Sigmoid colon (tissue), 7 donors: ENCODE results near the gene VASP. TPM values are rescaled to one million over a fixed set of nuclear protein-coding genes. Genes with fewer than 3 reads are reported as not detected.

Source experiments
- DNase-seq: peaks from one replicate; pipeline ENCODE4 v3.0.0-alpha.2; 2019
- H3K27ac ChIP-seq, 4 donors: fragments of 200-600 bp; sonication (generic); one replicate each; pipeline ENCODE4 v1.5.1; 2016 to 2019; ENCODE audit warnings: mild to moderate bottlenecking in 1 of 4
- H3K27me3 ChIP-seq, 3 donors: fragments of 200-600 bp; sonication (generic); one replicate each; pipeline ENCODE4 v1.5.1; 2019; ENCODE audit warnings: mild to moderate bottlenecking in 1 of 3
- H3K36me3 ChIP-seq, 4 donors: fragments of 200-600 bp; sonication (generic); one replicate each; pipeline ENCODE4 v1.5.1; 2016 to 2019
- H3K4me1 ChIP-seq, 4 donors: fragments of 200-600 bp; sonication (generic); one replicate each; pipeline ENCODE4 v1.5.1; 2017 to 2019
- H3K4me3 ChIP-seq, 4 donors: fragments of 200-600 bp; sonication (generic); one replicate each; pipeline ENCODE4 v1.5.1; 2017 to 2019; ENCODE audit warnings: mild to moderate bottlenecking in 2 of 4, moderate library complexity in 1 of 4
- H3K9me3 ChIP-seq, 4 donors: fragments of 200-600 bp in 3 of 4; sonication (generic) in 3 of 4; one replicate each; pipeline versions ENCODE4 v1.5.1 to v1.6.1; 2013 to 2019
- CTCF ChIP-seq, 4 experiments: fragments of 450-650 bp in 3 of 4; fragments of 200-600 bp in 1 of 4; IDR thresholded peaks; one replicate each; pipeline ENCODE4 v1.5.1; 2016 to 2019; ENCODE audit warnings: antibody characterized with exemption in 4 of 4, mild to moderate bottlenecking in 3 of 4, moderate library complexity in 2 of 4
- EP300 ChIP-seq, 4 donors: sonication (generic); formaldehyde crosslinking; IDR thresholded peaks; one replicate each; pipeline ENCODE4 v1.6.1; 2017; ENCODE audit warnings: antibody characterized with exemption in 4 of 4
- POLR2A ChIP-seq, 2 donors: fragments of 450-650 bp; IDR thresholded peaks; one replicate each; pipeline ENCODE4 v1.6.1; 2016; ENCODE audit warnings: antibody characterized with exemption in 2 of 2, mild to moderate bottlenecking in 2 of 2, moderate library complexity in 2 of 2
- POLR2AphosphoS5 ChIP-seq, 4 donors: sonication (generic); formaldehyde crosslinking; IDR thresholded peaks; one replicate each; pipeline ENCODE4 v1.6.1; 2017; ENCODE audit warnings: antibody characterized with exemption in 4 of 4
- WGBS, 2 donors: extraction: QIAGEN DNeasy Blood & Tissue Kit; methylation state at CpG; one replicate each; pipeline ENCODE4 v1.1.7; 2013; 5-methylcytosine and 5-hydroxymethylcytosine counted together
- intact Hi-C: fragments of 100-400 bp; cut with DNase I; formaldehyde crosslinking; loops from one replicate; pipeline ENCODE4 v1.15.1; 2023
- polyA plus RNA-seq, 3 donors: library from polyadenylated mRNA; stranded (reverse); fragments of 200-250 nt; gene quantifications; one replicate each; pipeline ENCODE4 v1.2.3, GENCODE V29; 2013
- total RNA-seq, 4 donors: library from RNA; depleted of rRNA; stranded (reverse); fragments of >200 nt; gene quantifications; one replicate each; pipeline ENCODE4 v1.1.0, GENCODE V29; 2016
- donor health status: healthy with polysubstance abuse.
- donor health status: Bipolar disorder and iron deficiency.
- donor health status: healthy.

VASP gene
- total and polyA plus RNA-seq, 7 donors, result 101 to 223 (median 160) TPM

- no peak for DNase-seq
- H3K27ac ChIP-seq, result no peak overlapping the region
- H3K27me3 ChIP-seq, result peaks cover 2 to 12% (median 5%) of the 10 kb centered on the region in 3 donors
- TF ChIP-seq POLR2AphosphoS5 (IDR thresholded peaks at IDR 0.05), result no peak
- TF ChIP-seq EP300 (IDR thresholded peaks at IDR 0.05), result no peak
- no peak for TF ChIP-seq CTCF (IDR thresholded peaks at IDR 0.05)
- TF ChIP-seq POLR2A (IDR thresholded peaks at IDR 0.05), result no peak
- intact Hi-C loops, result no loop called here
- no peak overlapping the region for H3K4me3 ChIP-seq
- WGBS, 2 donors, result 87 to 95% methylated on average over 39 of the region's 39 CpGs
- no peaks in the 10 kb centered on the region for H3K9me3 ChIP-seq
- H3K36me3 ChIP-seq, result no peaks in the 10 kb centered on the region
- peaks cover 0 to 52% (median 45%) of the 10 kb centered on the region in 4 donors for H3K4me1 ChIP-seq
Measured at GRCh38 chr19:45494261-45494916, 12.9 kb upstream of the VASP start.

GRCh38 chr19:45495178-45495577, 12.1 kb upstream of the VASP start:
- Histone ChIP-seq H3K4me3 (no peak overlapping the region), H3K27ac (no peak overlapping the region), H3K27me3 (peaks cover 4 to 20% (median 11%) of the 10 kb centered on the region in 3 donors), H3K9me3 (no peaks in the 10 kb centered on the region), H3K4me1 (peaks cover 0 to 54% (median 47%) of the 10 kb centered on the region in 4 donors), H3K36me3 (no peaks in the 10 kb centered on the region)
- TF ChIP-seq POLR2AphosphoS5 (IDR thresholded peaks at IDR 0.05) (no peak), CTCF (IDR thresholded peaks at IDR 0.05) (no peak)
- WGBS, 2 donors, result 66 to 90% methylated on average over 5 of the region's 5 CpGs
- no peak for DNase-seq
- intact Hi-C loops, result no loop called here

GRCh38 chr19:45496349-45496953, 10.8 kb upstream of the VASP start:
- WGBS, 2 donors, result 1% methylated on average over 54 of the region's 54 CpGs
- intact Hi-C loops, result no loop called here

GRCh38 chr19:45497791-45498190, 9.5 kb upstream of the VASP start:
- H3K9me3 ChIP-seq, result no peaks in the 10 kb centered on the region
- WGBS, 2 donors, result 16 to 26% methylated on average over 16 of the region's 16 CpGs
- intact Hi-C loops, result no loop called here
- DNase-seq, result no peak
- no peak overlapping the region for H3K27ac ChIP-seq
- H3K4me3 ChIP-seq, result no peak overlapping the region
- TF ChIP-seq POLR2AphosphoS5 (IDR thresholded peaks at IDR 0.05) (no peak), POLR2A (IDR thresholded peaks at IDR 0.05) (no peak), CTCF (IDR thresholded peaks at IDR 0.05) (no peak), EP300 (IDR thresholded peaks at IDR 0.05) (no peak)
- H3K36me3 ChIP-seq, result no peaks in the 10 kb centered on the region
- peaks cover 4 to 35% (median 11%) of the 10 kb centered on the region in 3 donors for H3K27me3 ChIP-seq
- H3K4me1 ChIP-seq, result peaks cover 0 to 46% (median 37%) of the 10 kb centered on the region in 4 donors

More at GRCh38 chr19:45496349-45496953, 10.8 kb upstream of the VASP start:
- no peak for TF ChIP-seq EP300 (IDR thresholded peaks at IDR 0.05)
- TF ChIP-seq CTCF (IDR thresholded peaks at IDR 0.05), result no peak
- no peak for TF ChIP-seq POLR2A (IDR thresholded peaks at IDR 0.05)
- TF ChIP-seq POLR2AphosphoS5 (IDR thresholded peaks at IDR 0.05), result no peak
- Histone ChIP-seq H3K36me3 (no peaks in the 10 kb centered on the region), H3K27ac (peak overlapping the region; percentile 48 to 73 (median 66)), H3K27me3 (peaks cover 4 to 31% (median 11%) of the 10 kb centered on the region in 3 donors), H3K4me1 (peaks cover 0 to 54% (median 47%) of the 10 kb centered on the region in 4 donors), H3K4me3 (peak overlapping the region; percentile 50 to 86 (median 69)), H3K9me3 (no peaks in the 10 kb centered on the region)
- no peak for DNase-seq
